NCI-H146 (cell line): ENCODE measurements around the gene ZSCAN1.

Experiments used
- DNase-seq: peaks from one replicate; lab custom pipeline; 2025; lab: John Stamatoyannopoulos, UW

Gene ZSCAN1

DNA sequence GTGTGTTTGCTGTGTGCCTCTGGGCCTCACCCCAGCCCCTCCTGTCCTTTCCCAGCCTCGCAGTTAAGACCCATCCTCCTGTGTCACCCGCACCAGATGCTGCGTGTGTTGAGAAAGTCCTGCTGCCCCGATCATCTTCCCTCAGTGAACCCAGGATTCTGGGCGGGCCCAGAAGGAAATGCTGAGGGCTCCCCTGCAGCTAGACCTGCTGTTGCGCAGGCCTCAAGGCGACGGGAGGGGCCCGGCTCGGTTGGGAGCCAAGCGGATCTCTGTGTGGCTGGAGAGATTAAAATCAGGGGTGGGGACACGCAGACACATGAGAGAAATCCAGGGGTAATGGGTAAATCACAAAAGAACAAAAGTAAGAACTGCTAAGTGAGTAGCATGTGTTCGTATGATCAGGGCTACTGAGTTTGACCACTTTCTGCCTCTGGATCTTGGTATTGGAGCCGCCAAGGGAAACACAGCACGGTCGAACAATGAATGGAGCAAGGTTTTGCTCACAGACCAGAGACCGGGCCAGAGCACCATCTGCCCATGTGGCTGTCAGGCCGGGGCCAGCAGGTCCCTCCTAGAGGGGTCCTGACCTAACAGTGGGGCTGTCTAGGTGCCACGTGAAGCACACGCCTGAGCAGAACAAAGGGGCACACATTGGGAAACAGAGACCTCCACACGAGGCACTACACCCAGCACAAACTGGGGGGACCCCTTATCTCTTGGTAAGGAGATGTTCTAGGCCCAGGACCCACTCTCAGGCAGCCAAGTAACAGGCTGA, 7.1 kb downstream of the ZSCAN1 start:
- DNase-seq = no peak

DNA sequence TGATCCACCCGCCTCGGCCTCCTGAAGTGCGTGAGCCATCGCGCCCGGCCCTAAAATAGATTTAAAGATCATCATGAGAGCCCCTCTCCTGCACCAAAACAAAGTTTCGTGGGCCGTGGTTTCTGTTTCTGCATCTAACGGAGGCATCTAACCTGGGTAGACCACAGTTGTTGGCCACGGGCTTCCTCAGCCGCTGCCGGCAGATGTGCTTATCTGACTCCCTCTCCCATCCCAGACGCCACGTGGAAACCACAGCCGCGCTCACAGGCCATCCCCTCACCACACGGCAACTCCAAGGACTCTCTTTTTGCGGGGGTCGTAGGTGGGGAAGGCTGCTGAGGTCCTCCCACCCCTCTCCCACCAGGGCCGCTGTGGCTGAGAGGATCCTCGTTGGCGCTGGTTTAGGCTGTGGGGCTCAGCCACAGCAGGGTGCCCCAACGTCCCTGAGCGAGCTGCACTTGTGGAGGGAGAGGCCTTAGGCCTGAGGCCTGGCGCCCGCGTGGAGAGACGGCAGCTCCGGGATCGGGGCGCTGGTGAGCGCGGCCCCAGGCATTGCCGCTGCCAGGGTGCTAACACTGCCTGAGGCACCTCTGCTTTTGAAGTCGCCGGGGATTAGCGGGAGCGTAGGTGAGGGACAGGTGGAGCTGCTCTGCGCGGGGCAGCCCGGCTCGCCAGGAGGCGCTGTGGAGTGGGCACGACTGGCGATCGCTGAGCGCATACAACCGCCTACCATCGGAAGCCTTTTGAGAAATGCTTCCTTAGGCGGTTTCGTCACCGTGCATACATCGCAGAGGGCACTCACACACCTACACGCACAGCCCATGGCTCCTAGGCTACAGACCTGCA, 8.9 kb downstream of the ZSCAN1 start:
- DNase-seq = no peak

DNA sequence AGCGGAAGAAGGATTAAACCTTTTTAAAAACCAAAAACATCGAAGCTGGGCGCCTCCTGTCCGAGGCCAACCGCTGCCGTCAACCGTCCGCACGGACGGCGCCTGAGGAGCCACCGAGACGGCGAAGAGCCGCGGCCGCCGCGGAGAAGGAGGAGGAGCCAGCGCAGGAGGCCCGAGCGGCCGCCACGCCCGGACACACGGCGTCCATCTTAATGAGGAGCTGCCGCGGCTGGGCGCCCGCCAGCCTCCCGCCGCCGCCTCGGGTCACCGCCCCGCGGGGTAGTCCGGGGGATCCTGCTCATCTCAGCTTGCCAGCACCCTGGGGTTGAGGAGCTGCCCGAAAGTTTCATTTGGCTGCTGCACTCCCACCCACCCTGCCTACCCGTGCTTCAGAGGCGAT, 10.6 kb downstream of the ZSCAN1 start:
- no peak for DNase-seq

DNA sequence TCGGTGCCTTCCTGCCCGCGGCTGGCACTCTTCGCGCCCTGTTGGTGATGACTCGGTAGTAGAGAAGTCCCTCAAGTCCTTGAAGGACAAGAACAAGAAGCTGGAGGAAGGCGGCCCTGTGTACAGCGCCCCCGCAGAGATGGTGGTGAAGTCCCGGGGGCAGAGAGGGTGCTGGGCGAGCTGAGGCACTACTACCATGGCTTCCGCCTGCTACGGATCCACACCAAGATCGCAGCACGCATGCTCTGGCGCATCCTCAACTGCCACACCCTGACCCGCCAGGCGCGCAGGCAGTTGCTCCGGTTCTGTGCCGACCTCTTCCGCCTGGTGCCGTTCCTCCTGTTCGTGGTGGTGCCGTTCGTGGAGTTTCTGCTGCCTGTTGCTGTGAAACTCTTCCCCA, 11.1 kb downstream of the ZSCAN1 start:
- DNase-seq = no peak

DNA sequence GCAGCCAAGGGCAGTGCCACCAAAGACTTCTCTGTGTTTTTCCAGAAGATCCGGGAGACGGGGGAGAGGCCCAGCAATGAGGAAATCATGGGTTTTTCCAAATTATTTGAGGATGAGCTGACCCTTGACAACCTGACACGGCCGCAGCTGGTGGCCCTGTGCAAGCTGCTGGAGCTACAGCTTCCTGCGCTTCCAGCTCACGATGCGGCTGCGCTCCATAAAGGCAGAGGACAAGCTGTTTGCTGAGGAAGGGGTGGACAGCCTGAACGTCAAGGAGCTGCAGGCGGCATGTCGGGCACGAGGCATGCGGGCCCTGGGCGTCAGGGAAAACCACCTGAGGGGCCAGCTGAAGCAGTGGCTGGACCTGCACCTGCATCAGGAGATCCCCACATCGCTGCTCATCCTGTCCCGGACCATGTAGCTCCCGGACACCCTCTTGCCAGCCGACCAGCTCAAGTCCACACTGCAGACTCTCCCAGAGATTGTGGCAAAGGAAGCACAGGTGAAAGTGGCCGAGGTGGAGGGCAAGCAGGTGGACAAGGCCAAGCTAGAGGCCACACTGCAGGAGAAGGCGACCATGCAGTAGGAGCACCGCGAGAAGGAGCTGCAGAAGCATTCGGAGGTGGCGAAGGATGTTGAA, 11.7 kb downstream of the ZSCAN1 start:
- DNase-seq = no peak

DNA sequence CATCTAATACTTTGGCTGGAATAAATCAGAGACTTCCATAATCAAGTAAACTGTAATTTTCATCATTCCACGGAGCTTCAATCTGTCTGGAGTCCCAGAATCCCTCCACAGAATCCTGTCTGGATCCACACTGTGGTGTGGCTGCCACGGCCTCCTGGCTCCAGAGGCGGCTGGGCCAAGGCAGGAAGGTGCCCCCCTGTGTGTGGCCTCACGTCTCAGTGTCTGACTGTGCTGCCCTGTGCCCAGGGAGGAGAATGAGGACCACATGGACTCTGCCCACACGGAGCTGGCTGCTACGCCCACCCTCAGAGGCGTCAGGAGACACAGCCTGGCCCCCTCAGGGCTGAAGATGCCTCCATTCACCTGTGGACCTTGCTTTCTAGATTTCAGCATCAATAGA, 13.0 kb downstream of the ZSCAN1 start:
- DNase-seq = no peak

DNA sequence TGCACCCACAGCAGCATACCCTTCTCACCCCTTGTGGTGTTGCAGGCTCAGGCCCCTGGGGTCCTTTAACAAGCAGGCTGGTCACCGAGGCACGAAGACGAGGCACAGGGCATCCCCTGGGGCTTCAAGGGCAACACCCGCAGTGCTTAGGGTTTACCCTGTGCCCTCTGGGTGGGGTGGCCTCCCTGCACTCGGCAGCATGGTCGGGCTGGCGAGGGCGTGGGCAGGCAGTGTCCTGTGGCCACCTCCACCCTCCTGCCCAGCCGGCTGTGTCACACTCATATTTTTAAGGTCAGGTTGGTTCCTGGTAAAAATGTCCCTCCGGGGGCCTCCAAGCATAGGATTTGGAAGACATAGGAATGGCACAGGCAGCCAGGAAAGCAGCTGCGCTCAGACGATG, 13.8 kb downstream of the ZSCAN1 start:
- no peak for DNase-seq

DNA sequence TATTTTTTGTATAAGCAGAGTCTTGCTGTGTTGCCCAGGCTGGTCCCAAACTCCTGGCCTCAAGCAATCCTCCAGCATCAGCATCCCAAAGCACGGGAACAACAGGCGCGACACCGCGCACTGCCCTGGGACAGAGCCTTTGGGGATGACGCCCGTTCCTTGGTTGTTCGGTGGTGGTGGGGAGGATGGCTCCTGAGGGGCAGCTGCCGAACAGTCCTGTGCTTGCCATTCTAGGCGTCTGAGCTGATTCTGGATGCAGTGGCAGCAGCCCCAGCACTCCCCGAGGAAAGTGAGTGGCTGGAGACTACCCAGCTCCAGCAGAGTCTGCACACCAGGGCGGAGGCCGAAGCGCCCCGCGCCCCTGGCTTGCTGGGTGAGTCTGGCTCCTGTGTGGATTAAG, 18.4 kb downstream of the ZSCAN1 start:
- no peak for DNase-seq

DNA sequence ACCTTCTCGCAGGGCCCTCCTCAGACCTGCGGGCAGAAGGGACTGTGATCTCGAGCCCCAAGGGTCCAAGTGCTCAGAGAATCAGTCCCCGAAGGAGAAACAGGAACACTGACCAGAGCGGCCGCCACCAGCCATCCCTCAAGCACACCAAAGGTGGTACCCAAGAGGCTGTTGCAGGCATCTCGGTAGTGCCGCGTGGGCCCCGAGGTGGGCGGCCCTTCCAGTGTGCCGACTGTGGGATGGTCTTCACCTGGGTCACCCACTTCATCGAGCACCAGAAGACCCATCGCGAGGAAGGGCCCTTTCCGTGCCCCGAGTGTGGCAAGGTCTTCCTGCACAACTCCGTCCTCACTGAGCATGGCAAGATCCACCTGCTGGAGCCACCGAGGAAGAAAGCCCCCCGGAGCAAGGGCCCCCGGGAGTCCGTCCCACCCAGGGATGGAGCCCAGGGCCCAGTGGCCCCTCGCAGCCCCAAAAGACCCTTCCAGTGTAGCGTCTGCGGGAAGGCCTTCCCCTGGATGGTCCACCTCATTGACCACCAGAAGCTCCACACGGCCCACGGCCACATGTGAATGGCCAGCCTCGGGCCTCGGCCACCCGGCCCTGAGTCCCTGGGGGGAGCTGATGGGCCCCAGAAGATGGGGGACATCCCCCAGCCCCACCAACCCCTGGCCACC, 19.8 kb downstream of the ZSCAN1 start:
- no peak for DNase-seq

DNA sequence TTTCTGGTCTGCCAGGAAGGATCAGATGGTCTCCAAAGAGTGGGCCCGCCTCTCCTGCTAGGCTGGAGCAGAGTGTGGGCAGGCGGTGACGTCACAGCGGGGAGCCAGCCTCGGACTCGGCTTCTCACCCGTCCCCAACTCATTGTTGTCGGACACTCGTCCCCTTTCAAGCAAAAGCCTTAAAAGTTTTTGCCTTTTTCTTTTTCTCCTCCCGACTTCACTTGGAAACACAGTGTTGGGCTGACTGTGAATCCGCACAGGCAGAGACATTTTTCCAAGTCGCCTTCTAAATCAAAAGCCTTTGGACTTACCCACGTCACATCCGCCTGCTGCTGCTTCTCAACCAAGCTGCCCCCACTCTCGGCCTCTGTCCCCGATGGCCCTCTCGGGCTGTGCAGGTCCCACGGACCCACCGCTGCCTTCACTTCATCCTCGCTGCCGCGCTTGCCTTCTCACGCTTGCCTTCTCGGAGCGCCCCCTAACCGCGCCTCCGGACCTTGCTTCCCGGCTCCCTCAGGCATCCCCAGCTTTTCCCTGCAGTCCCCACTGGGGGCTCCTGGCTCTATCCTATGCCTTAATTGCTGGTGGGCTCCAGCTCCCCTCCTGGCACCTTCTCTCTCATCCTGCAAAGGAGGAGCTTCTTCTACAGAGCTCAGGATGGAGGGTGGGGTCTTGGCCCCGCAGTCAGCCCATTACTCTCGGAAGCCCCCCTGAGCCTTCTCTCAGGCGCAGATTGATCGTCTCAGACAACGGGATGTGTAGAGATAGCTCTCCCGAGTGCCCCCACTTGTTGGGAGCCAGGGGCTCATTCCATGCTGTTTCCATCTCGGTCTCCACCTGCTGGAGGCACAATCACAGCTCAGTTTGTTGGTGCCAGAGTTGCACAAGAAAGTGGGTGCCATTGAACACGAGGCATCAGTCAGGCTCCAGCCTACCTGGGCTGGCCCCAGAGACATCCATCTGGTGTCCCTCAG, 21.4 kb downstream of the ZSCAN1 start:
- no peak for DNase-seq

DNA sequence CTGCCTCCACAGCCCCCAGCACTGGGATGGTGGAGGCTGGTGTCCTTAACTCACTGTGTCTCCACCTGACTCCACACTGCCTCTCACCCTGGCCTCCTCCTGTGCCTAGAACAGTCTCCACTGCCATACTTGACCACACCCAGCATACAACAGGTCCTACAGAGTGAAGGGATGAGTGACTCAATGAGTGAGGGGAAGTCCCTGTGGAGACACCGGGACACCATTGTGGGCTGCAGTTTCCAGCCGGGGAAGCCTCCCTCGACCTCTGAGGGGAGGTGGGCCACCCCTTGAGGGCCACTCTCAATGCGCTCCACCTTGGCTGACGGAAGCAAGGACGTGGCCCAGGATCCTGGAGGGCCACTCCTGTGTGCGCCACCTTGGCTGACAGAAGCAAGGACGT, 22.4 kb downstream of the ZSCAN1 start:
- DNase-seq = no peak

DNA sequence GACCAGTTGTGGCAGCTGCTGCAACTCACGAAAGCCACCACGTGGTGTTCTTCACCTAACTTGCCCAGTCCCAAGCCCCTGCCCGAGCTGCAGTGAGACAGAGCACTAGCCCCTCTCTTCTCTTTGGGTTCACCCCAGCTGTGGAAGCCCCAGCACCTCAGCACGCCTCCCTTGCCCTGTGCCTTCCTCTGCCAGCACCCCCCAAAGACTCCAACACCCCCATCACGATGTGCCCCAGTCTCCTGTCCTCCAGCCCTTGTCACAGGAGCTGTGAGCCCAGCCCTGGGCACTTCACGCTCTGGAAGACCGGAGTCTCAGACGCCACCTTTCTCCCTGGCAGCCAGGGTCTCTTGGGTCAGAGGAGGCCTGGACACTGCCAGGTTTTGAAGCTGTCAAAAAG, 23.0 kb downstream of the ZSCAN1 start:
- no peak for DNase-seq

DNA sequence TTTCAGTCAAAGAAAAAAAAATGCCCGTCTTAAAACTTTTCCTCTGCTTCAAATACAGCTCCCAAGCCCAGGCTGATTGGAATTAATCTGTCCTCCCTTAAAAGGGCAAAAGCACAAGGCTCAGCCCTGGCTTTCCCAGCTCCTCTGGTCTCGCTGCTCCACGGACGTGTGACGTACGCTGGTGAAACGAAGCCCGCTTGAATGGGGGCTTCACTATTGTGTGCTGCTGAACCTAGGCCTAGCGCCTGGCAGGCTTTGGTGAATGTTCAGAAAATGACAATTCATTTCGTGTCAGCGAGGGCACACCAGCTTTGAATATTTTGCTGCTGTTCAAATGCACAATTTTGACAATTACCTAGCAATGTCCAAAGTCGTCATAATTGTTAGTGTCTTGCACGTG, 24.6 kb downstream of the ZSCAN1 start:
- no peak for DNase-seq

DNA sequence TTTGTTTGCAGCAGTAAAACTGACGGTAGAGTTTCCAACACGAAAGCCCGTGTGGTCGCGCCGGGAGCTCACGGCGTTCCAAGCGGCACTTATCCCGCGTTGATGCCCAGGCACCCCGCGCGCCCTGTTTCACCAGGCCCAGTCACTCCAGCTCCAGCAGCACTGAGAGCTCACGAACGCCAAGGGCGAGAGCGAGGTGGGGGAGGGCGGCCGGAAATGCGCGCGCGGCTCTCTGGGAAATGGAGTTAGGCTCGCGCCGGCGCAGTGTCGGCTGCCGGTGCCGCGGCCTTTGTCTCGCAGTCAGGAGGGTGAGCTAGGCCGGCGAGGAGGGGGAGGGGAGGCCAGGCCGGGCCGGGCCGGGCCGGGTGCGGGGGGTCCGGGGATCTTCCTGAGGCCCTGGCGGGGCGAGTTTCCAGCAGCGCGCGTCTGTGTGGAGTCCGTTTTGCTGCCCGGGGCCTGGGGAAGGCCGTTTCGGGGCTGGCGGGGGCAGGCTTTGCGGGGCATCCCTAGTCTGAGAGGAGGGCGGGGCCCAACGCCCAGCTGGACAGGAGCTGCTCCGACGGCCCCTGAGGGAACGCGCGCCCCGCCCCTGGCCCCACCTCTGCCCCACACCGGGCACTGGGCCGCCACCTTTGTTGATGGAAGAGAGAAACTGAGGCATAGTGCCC, 25.3 kb downstream of the ZSCAN1 start, which contains the start of gene ZNF135:
Gene ZNF135 (plus strand): TSS at position 280 of the 668 bp plus-strand sequence. CDS start 721 bp downstream, outside the sequence.
- DNase-seq = no peak

DNA sequence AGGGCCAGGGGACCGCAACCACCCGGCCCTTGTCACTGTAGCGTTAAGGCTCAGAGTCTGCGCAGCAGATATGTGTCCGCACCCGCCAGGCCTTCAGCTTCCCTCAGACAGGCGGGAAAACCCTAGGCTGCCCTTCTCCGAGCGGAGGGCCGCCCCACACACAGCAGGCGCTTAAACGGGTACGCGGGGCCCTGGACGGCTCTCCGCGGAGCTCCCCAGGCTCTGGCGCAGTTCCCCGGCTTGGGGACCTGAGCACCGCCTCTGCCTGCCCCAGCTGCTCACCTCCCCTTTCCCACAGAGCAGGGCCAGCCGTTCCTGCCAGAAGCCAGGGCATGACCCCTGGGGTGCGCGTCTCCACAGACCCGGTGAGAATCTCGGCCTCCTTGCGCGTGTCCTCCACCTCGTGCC, 25.9 kb downstream of the ZSCAN1 start:
- DNase-seq = no peak

DNA sequence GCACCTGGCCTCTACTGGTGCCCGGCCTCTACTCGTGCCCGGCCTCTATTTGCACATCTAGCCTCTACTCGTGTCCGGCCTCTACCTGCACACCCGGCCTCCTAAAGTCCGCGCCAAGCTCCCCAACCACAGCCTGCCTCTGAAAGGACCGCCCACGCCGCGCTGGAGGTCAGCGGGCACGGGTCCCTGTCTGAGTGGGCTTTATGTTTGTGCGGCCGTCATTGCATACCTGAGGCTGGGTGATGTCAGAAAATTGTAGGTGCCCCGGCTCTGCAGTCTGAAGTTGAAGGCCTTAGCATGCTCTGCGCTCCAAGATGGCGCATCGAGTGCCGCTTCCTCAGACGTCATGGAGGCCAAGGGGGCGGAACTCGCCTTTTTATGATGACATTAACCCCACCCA, 26.4 kb downstream of the ZSCAN1 start:
- no peak for DNase-seq

DNA sequence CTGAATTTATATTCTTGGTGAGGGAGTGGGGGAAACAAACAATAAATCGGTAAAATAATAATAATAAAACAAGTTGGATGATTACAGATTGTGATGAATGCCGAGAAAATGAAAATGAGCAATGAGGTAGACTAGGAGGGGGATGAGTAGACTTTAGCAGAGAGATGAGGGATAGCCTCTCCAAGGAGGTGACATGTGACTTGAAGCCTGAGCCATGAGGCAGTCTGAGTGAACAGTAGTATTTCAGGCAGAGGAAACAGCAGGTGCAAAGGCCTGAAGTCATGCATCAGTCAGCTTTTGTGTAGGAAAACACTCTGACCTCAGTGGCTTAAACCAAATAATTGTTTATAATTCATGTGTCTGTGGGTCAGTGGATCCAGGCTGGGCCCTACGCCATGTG, 29.9 kb downstream of the ZSCAN1 start:
- no peak for DNase-seq

DNA sequence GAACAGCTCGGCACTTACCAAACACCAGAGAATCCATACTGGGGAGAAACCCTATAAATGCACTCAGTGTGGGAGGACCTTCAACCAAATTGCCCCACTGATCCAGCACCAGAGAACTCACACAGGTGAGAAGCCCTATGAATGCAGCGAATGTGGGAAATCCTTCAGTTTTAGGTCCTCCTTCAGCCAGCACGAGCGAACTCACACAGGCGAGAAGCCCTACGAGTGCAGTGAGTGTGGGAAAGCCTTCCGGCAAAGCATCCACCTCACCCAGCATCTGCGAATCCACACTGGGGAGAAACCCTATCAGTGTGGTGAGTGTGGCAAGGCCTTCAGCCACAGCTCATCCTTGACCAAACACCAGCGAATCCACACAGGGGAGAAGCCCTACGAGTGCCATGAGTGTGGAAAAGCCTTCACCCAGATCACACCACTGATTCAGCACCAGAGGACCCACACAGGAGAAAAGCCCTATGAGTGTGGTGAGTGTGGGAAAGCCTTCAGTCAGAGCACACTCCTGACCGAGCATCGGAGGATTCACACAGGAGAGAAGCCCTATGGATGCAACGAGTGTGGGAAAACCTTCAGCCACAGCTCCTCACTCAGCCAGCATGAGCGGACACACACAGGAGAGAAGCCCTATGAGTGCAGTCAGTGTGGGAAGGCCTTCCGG, 33.6 kb downstream of the ZSCAN1 start:
- DNase-seq = no peak

DNA sequence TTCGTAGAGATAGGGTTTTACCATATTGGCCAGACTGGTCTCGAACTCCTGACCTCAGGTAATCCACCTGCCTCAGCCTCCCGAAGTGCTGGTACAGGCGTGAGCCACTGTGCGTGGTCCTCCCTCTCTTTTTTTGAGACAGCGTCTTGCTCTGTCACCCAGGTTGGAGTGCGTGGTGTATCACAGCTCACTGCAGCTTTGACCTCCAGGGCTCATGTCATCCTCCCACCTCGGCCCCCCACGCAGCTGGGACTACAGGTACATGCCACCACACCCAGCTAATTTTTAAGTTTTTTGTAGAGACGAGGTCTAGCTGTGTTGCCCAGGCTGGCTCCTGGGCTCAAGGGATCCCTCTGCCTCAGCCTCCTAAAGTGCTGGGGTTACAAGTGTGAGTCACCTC, 46.0 kb downstream of the ZSCAN1 start:
- no peak for DNase-seq

DNA sequence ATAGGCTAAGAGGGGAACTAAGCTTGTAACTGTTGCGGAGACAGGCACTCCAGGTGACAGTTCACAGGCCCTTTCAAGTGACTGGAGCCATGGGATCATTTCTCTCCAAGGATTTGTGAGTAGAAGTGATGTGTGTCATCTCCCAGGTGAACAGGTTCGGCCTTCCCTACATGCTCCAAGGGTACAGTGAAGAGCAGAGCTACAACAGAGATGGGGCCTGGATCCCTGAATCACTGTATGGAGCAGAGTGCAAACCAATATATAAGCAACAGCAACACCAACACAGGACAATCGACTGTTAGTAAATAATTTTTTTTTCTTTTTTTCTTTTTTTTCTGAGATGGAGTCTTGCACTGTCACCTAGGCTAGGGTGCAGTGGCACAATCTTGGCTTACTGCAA, 49.2 kb downstream of the ZSCAN1 start:
- DNase-seq = no peak
